ENCODE results near the gene ZNF93.

DNA sequence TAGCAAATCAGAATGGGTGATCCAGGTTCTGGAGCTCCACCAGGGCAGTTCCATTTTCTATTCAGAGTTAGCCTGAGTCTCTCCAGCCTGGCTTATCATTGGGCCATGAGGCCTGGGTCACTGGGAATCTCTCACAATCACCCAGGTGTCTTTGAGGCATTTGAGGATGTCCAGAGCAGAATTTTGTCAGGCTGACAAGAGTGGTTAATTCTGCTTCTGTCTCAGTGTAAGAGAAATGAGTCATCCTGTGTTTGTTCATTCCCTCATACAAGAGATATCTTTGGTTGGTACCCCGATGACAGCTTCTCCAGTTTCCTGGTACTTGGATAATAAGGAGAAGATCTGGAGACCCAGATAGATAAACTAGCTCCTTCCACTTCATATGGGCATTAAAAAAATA, 10.4 kb downstream of the ZNF93 start:
- TF ChIP-seq, protein P1, sequence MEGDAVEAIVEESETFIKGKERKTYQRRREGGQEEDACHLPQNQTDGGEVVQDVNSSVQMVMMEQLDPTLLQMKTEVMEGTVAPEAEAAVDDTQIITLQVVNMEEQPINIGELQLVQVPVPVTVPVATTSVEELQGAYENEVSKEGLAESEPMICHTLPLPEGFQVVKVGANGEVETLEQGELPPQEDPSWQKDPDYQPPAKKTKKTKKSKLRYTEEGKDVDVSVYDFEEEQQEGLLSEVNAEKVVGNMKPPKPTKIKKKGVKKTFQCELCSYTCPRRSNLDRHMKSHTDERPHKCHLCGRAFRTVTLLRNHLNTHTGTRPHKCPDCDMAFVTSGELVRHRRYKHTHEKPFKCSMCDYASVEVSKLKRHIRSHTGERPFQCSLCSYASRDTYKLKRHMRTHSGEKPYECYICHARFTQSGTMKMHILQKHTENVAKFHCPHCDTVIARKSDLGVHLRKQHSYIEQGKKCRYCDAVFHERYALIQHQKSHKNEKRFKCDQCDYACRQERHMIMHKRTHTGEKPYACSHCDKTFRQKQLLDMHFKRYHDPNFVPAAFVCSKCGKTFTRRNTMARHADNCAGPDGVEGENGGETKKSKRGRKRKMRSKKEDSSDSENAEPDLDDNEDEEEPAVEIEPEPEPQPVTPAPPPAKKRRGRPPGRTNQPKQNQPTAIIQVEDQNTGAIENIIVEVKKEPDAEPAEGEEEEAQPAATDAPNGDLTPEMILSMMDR (IDR thresholded peaks at IDR 0.05; ENCODE audit: insufficient read depth, low read length), result no peak
- TF ChIP-seq POLR2AphosphoS5 (IDR thresholded peaks at IDR 0.05; ENCODE audit: low read depth), result no peak
- no peak for TF ChIP-seq SPI1 (IDR thresholded peaks at IDR 0.05; ENCODE audit: borderline replicate concordance, low read depth)
- TF ChIP-seq, protein P2, sequence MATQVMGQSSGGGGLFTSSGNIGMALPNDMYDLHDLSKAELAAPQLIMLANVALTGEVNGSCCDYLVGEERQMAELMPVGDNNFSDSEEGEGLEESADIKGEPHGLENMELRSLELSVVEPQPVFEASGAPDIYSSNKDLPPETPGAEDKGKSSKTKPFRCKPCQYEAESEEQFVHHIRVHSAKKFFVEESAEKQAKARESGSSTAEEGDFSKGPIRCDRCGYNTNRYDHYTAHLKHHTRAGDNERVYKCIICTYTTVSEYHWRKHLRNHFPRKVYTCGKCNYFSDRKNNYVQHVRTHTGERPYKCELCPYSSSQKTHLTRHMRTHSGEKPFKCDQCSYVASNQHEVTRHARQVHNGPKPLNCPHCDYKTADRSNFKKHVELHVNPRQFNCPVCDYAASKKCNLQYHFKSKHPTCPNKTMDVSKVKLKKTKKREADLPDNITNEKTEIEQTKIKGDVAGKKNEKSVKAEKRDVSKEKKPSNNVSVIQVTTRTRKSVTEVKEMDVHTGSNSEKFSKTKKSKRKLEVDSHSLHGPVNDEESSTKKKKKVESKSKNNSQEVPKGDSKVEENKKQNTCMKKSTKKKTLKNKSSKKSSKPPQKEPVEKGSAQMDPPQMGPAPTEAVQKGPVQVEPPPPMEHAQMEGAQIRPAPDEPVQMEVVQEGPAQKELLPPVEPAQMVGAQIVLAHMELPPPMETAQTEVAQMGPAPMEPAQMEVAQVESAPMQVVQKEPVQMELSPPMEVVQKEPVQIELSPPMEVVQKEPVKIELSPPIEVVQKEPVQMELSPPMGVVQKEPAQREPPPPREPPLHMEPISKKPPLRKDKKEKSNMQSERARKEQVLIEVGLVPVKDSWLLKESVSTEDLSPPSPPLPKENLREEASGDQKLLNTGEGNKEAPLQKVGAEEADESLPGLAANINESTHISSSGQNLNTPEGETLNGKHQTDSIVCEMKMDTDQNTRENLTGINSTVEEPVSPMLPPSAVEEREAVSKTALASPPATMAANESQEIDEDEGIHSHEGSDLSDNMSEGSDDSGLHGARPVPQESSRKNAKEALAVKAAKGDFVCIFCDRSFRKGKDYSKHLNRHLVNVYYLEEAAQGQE (IDR thresholded peaks at IDR 0.05; ENCODE audit: insufficient replicate concordance, low read depth), result no peak

All from HL-60 (cell line).